Glutamatergic neuron (in vitro differentiated cells): Measurements from ENCODE around the gene PIGU. TPM values are rescaled to one million over a fixed set of nuclear protein-coding genes. Genes with fewer than 3 reads are reported as not detected.

Experiments used
- DNase-seq: peaks from one replicate; pipeline ENCODE4 v3.0.0; 2022
- H3K27ac Mint-ChIP-seq: one replicate; pipeline ENCODE4 v1.8.0; 2020; ENCODE audit warnings: mild to moderate bottlenecking, mixed read lengths, inconsistent platforms; ENCODE audit not compliant: unreplicated experiment
- H3K27me3 Mint-ChIP-seq: one replicate; pipeline ENCODE4 v1.8.0; 2020; ENCODE audit warnings: mild to moderate bottlenecking, moderate library complexity, mixed read lengths, inconsistent platforms; ENCODE audit not compliant: unreplicated experiment
- H3K36me3 Mint-ChIP-seq: one replicate; pipeline ENCODE4 v1.8.0; 2020; ENCODE audit warnings: mild to moderate bottlenecking, mixed read lengths, inconsistent platforms; ENCODE audit not compliant: unreplicated experiment
- H3K4me1 Mint-ChIP-seq: one replicate; pipeline ENCODE4 v1.8.0; 2020; ENCODE audit warnings: mild to moderate bottlenecking, low read depth, mixed read lengths, inconsistent platforms; ENCODE audit not compliant: unreplicated experiment
- H3K4me3 Mint-ChIP-seq: one replicate; pipeline ENCODE4 v1.8.0; 2020; ENCODE audit warnings: mild to moderate bottlenecking, mixed read lengths, inconsistent platforms; ENCODE audit not compliant: unreplicated experiment
- H3K9me3 Mint-ChIP-seq: one replicate; pipeline ENCODE4 v1.8.0; 2020; ENCODE audit warnings: mild to moderate bottlenecking, moderate library complexity, mixed read lengths, inconsistent platforms; ENCODE audit not compliant: unreplicated experiment
- total RNA-seq: library from RNA; stranded (reverse); fragmentation: NEBNext Ultra II Directional; extraction: Animal tissue kit (Norgen Biotek cat#: 25700); gene quantifications from one replicate; pipeline ENCODE4 v1.2.1, GENCODE V29; 2021; ENCODE audit not compliant: unreplicated experiment
- TF ChIP-seq, protein P1 (sequence below): fragments of 200-600 bp; sonication (generic); IDR thresholded peaks from one replicate; pipeline ENCODE4 v1.5.0; 2021; ENCODE audit not compliant: partially characterized antibody, unreplicated experiment

PIGU gene
- total RNA-seq, 1 donor from 2014 or later, result 19.4 TPM

DNA sequence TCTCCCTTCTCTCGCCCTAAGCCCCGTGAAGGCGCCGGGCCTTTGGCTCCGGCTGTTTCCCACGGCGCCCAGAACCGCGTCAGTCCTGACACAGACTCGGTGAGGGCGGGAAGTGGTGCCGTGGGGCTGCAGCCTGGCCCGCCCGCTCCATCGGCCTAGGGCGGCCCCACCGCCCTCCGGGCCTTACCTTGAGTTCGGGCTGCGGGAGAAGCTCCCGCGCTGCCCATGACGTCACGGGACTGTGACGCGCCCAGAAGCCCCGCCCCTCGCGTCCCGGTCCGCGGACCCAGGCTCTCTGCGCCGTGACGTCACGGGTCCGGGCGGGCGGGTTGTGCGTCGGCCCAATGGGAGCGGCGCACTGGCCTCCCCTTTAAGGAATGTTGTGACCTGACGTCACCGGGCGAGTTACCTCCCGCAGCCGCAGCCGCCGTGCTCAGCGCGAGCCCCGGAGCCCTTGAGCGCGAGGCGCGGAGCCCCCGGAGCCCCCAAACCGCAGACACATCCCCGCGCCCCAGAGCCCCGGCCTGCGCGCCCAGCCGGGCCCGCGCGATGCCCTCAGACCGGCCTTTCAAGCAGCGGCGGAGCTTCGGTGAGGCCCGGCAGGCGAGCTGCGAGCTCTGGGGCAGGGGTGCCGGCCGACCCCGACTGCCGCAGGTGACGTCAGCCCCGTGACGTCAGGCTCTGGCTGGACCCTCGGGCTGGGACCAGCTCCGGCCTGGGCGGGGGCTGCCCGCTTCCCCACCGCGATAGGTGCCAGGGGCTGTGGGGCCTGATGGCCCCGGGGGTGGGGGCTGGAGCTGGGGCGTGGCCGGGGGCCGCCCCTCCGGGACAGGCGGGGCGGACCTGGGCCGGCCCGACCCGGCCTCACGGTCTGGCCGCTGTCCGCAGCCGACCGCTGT, 118.3 kb downstream of the PIGU start, which contains the start of gene MAP1LC3A:
TSS of gene MAP1LC3A (plus strand) at position 399 of the 899 bp plus-strand sequence. CDS start at position 550, 151 bp downstream.
- Mint-ChIP-seq H3K27ac (peak within 1 kb of the TSS; percentile 91), H3K4me3 (peak within 1 kb of the TSS; percentile 88), H3K36me3 (no peaks in the 10 kb centered on the region), H3K4me1 (peaks cover 3% of the 10 kb centered on the region), H3K27me3 (peaks cover 7% of the 10 kb centered on the region), H3K9me3 (peaks cover 13% of the 10 kb centered on the region)
- TF ChIP-seq, protein P1, sequence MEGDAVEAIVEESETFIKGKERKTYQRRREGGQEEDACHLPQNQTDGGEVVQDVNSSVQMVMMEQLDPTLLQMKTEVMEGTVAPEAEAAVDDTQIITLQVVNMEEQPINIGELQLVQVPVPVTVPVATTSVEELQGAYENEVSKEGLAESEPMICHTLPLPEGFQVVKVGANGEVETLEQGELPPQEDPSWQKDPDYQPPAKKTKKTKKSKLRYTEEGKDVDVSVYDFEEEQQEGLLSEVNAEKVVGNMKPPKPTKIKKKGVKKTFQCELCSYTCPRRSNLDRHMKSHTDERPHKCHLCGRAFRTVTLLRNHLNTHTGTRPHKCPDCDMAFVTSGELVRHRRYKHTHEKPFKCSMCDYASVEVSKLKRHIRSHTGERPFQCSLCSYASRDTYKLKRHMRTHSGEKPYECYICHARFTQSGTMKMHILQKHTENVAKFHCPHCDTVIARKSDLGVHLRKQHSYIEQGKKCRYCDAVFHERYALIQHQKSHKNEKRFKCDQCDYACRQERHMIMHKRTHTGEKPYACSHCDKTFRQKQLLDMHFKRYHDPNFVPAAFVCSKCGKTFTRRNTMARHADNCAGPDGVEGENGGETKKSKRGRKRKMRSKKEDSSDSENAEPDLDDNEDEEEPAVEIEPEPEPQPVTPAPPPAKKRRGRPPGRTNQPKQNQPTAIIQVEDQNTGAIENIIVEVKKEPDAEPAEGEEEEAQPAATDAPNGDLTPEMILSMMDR, result no peak
- DNase-seq, result peak; percentile 98

DNA sequence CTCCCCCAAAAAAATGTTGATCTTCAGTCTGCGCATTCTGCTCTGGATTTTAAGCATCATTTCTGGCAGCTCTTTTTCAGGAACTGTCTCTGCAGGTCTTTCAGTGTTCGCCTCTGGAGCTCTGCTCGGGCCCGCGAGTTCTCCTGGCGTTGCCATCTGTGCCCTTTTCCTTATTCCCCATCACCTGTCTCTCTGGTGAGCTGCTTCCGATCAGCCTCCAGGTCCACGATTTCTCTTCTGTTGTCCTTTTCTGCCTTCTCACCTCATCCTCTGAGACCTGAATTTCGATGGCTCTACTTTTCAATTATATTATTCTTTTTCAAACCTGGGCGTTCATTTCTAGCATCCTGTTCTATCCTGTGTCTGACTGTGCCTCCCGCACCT, 119.0 kb downstream of the PIGU start:
- TF ChIP-seq, protein P1, result no peak
- Mint-ChIP-seq H3K4me1 (peaks cover 3% of the 10 kb centered on the region), H3K27ac (peak overlapping the region; percentile 91), H3K36me3 (no peaks in the 10 kb centered on the region), H3K4me3 (peak overlapping the region; percentile 88), H3K27me3 (peaks cover 7% of the 10 kb centered on the region), H3K9me3 (peaks cover 13% of the 10 kb centered on the region)
- no peak for DNase-seq

DNA sequence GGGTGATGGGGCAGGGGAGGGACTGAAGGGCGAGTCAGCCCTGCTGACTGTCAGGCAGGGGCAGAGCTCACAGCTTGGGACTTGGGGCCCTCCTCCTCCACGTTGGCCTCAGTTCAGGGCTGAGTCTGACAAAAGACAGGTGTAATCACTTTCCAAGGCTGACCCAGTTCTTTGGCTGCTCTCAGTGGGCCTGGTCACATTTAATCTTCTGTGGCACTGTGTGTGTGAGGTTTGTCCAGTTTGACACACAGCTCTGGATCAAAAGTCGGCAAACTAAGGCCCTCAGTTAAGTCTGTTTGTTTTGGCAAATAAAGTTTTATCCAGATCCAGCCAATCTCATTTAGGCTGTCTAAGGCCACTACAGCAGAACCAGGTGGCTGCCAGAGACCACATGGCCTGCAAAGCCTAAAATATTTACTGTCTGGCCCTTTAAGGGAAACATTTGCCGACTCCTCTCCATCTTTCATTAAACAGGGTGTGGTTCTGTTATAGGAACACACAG, 123.5 kb downstream of the PIGU start:
- no peak for DNase-seq
- H3K27me3 Mint-ChIP-seq, result peaks cover 2% of the 10 kb centered on the region
- TF ChIP-seq, protein P1, result no peak

DNA sequence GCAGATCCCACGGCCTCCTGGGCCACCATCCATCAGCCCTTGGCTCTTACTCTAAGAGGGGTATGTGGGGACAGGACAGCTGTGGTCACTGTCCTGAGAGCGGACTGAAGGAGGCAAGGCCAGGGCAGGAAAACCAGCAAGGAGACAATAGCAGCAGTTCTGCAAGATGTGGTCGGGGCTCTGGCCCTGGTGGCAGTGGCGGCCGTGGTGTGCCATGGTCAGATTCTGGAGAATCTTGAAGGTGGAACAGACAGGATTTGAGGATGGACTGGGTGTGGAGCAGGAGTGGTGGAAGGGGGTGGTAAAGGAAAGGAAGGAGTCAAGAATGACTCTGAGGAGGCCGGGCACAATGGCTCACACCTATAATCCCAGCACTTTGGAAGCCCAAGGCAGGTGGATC, 124.3 kb downstream of the PIGU start:
- H3K4me3 Mint-ChIP-seq, result no peak overlapping the region
- TF ChIP-seq, protein P1, result no peak
- H3K9me3 Mint-ChIP-seq, result peaks cover 8% of the 10 kb centered on the region
- no peak for DNase-seq
- peaks cover 9% of the 10 kb centered on the region for H3K4me1 Mint-ChIP-seq
- peaks cover 4% of the 10 kb centered on the region for H3K27me3 Mint-ChIP-seq
- no peaks in the 10 kb centered on the region for H3K36me3 Mint-ChIP-seq
- no peak overlapping the region for H3K27ac Mint-ChIP-seq

More for the DNA sequence above, 123.5 kb downstream of the PIGU start:
- Mint-ChIP-seq H3K4me1 (peaks cover 4% of the 10 kb centered on the region), H3K36me3 (no peaks in the 10 kb centered on the region), H3K27ac (no peak overlapping the region), H3K9me3 (peaks cover 12% of the 10 kb centered on the region), H3K4me3 (no peak overlapping the region)

DNA sequence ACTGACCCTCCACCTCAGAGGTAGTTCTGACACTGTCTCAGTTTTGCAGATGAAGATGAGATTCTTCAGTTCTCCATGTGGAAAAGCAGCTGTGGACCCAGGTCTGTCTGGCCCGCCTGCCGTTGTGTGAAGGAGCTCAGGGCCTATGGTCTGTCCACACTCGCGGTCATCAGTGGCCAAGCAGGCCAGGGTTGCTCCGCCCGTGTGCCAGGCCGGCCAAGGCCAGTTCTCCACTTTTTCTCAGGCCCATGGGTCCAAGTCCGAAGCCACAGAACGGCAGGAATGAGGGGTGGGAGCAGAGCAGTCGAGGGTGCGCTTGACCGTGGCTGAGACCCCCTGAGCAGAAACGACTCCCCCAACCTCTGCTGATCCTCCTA, 127.0 kb downstream of the PIGU start:
- TF ChIP-seq, protein P1, result no peak
- Mint-ChIP-seq H3K36me3 (no peaks in the 10 kb centered on the region), H3K9me3 (peaks cover 9% of the 10 kb centered on the region), H3K4me1 (peaks cover 20% of the 10 kb centered on the region), H3K4me3 (no peak overlapping the region), H3K27ac (no peak overlapping the region), H3K27me3 (peaks cover 13% of the 10 kb centered on the region)
- no peak for DNase-seq
